OCI-LY7 (cell line): ENCODE measurements around the gene MICAL3.

Experiments
- EZH2phosphoT487 ChIP-seq: fragments of 200-600 bp; sonication (generic); IDR thresholded peaks from 2 replicates; pipeline ENCODE4 v1.6.1; 2018; ENCODE audit warnings: low read depth, borderline replicate concordance, mild to moderate bottlenecking, mixed run types, antibody characterized with exemption, low read length, moderate library complexity, mixed read lengths
- TF ChIP-seq, protein P1 (sequence below): fragments of 200-600 bp; sonication (generic); conservative IDR thresholded peaks from 2 replicates; pipeline ENCODE4 v1.5.1; 2014; ENCODE audit warnings: mild to moderate bottlenecking, antibody characterized with exemption, low read length, moderate library complexity, mixed read lengths

DNA sequence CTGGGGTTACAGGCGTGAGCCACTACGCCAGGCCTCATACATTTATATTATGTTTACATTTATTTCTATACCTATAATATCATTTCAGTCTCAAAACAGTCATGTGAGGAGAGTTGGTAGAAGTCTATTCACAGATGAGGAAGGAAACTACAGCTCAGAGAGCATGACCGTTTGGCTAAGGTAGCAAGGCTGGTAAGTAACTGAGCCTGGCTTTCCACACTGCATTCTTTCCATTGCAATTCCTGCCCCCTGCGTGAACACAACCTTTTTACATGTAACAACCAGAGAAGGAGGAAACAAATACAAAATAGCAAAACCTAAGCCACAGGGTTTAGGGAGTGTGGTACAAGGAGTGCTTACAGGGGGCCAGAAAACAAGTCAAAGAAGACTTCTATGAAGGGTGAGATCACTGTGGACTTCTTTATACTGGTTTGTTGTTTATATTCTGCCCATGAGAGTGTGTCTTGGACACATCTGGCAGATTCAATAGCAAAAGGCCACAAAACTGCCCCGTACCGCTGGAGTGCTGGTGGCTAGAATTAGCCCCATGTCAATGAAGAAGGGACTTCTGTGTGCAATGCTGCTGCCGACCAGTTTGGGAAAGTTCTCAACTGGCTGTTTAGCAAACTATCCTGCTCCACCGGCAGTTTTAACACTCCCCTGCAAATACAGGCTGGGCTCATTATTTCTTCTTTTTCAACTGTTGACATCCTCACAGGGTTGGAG, 19.0 kb downstream of the MICAL3 start:
- TF ChIP-seq, protein P1, sequence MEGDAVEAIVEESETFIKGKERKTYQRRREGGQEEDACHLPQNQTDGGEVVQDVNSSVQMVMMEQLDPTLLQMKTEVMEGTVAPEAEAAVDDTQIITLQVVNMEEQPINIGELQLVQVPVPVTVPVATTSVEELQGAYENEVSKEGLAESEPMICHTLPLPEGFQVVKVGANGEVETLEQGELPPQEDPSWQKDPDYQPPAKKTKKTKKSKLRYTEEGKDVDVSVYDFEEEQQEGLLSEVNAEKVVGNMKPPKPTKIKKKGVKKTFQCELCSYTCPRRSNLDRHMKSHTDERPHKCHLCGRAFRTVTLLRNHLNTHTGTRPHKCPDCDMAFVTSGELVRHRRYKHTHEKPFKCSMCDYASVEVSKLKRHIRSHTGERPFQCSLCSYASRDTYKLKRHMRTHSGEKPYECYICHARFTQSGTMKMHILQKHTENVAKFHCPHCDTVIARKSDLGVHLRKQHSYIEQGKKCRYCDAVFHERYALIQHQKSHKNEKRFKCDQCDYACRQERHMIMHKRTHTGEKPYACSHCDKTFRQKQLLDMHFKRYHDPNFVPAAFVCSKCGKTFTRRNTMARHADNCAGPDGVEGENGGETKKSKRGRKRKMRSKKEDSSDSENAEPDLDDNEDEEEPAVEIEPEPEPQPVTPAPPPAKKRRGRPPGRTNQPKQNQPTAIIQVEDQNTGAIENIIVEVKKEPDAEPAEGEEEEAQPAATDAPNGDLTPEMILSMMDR: no peak
- TF ChIP-seq EZH2phosphoT487: no peak
